ENCODE results near the gene FFAR3. TPM values are rescaled to one million over a fixed set of nuclear protein-coding genes. Genes with fewer than 3 reads are reported as not detected.

The FFAR3 gene
- total RNA-seq, 3 donors from 2014 or later, result 0.16 to 0.33 TPM; not detected in 1

DNA sequence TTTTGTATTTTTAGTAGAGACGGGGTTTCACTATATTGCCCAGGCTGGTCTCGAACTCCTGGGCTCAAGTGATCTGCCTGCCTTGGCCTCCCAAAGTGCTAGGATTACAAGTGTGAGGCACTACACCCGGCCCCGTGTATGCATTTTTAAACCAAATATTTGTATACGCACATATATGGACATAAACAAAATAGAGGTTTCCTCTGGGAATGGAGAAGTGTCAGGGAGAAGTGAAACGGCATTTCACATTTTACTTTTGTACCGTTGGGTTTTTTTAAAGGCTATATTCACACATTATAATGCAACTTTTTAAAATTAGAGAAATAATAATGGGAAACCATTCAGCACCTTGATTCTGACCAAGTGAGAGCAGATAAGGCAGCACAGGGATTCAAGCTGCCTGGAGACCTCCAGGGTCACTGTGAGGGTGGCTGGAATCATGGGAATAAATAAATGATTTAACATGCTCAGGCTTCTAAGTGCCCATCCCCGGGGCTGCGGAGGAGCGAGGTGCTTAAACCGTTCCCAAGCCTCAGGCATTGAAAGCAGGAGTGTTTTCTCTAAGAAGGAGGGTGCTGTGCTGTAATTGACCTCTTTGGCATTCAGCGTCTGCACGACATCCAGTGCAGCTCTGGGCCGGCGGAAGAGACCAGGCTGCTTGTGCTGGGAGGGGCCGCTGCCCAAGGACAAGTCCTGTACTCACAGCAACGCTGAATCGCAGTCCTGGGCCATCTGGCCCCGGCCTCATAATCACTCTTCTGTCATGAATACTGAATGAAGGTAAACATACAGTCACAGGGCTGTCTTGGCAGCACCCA is 37.3 kb downstream of the FFAR3 start:
- Histone ChIP-seq H3K4me1 (no peaks in the 10 kb centered on the region), H3K27ac (no peak overlapping the region), H3K36me3 (no peaks in the 10 kb centered on the region), H3K27me3 (no peaks in the 10 kb centered on the region), H3K4me3 (no peak overlapping the region), H3K9me3 (no peaks in the 10 kb centered on the region)
- TF ChIP-seq CTCF (IDR thresholded peaks at IDR 0.05) (no peak), POLR2AphosphoS5 (IDR thresholded peaks at IDR 0.05) (no peak), POLR2A (IDR thresholded peaks at IDR 0.05) (no peak)
- intact Hi-C loops (cut with DNase I; ENCODE audit: low total_unique reads), result no loop called here
- no peak for DNase-seq (ENCODE audit: low spot score in 2 of 2)

DNA sequence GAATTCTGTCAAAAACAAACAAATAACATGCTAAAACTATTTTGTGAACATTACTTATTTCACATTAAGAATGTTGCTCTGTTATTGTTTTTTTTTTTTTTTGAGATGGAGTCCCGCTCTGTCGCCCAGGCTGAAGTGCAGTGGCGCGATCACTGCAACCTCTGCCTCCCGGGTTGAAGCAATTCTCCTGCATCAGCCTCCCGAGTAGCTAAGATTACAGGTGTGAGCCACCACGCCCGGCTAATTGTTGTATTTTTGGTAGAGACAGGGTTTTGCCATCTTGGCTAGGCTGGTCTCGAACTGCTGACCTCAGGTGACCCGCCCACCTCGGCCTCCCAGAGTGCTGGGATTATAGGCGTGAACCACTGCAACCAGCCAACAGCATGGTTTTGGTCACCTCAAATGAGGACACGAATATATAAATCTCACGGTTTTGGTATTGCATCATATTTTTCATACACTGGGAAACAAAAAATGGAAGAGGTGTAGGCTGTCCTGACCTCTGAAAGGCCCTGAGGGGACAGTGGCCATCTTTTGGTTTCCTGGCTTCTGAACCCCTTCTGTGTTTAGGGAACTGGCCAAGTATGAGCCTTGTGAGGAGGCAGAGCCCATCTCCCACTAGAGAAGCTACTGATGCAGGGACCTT is 38.1 kb downstream of the FFAR3 start:
- no peak for DNase-seq (ENCODE audit: low spot score in 2 of 2)
- no peaks in the 10 kb centered on the region for H3K4me1 ChIP-seq
- no peaks in the 10 kb centered on the region for H3K36me3 ChIP-seq
- H3K9me3 ChIP-seq, result no peaks in the 10 kb centered on the region
- no peaks in the 10 kb centered on the region for H3K27me3 ChIP-seq
- no peak overlapping the region for H3K27ac ChIP-seq
- intact Hi-C loops (cut with DNase I; ENCODE audit: low total_unique reads), result no loop called here
- no peak for TF ChIP-seq POLR2A (IDR thresholded peaks at IDR 0.05)
- TF ChIP-seq CTCF (IDR thresholded peaks at IDR 0.05), result no peak
- TF ChIP-seq POLR2AphosphoS5 (IDR thresholded peaks at IDR 0.05), result no peak
- no peak overlapping the region for H3K4me3 ChIP-seq

- TF ChIP-seq POLR2AphosphoS5 (IDR thresholded peaks at IDR 0.05), result no peak
- Histone ChIP-seq H3K4me3 (no peak overlapping the region), H3K4me1 (no peaks in the 10 kb centered on the region), H3K27me3 (no peaks in the 10 kb centered on the region), H3K27ac (no peak overlapping the region), H3K9me3 (no peaks in the 10 kb centered on the region), H3K36me3 (no peaks in the 10 kb centered on the region)
- no peak for DNase-seq (ENCODE audit: low spot score in 2 of 2)
- intact Hi-C loops (cut with DNase I; ENCODE audit: low total_unique reads), result no loop called here
Measured at GRCh38 chr19:35397064-35397463, 38.8 kb downstream of the FFAR3 start.

DNA sequence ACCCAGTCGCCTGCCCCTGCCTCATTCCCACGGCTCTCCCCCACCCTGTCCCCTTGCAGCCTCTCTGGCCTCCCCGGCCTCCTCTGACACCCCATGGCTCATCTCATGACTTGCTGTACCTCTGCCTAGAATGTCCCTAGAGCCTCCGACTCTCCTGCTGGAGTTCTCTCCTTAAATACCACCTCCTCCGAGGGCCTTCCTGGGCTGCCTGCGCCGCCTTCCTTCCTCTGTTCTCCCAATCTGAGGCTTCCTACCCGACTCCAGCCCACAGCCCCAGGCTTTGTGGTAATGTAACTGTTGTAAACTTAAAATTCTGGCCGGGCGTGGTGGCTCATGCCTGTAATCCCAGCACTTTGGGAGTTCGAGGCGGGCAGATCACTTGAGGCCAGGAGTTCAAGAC is 40.3 kb downstream of the FFAR3 start:
- Histone ChIP-seq H3K36me3 (no peaks in the 10 kb centered on the region), H3K9me3 (no peaks in the 10 kb centered on the region), H3K4me3 (no peak overlapping the region), H3K27ac (no peak overlapping the region), H3K27me3 (no peaks in the 10 kb centered on the region), H3K4me1 (no peaks in the 10 kb centered on the region)
- no peak for TF ChIP-seq POLR2A (IDR thresholded peaks at IDR 0.05)
- TF ChIP-seq POLR2AphosphoS5 (IDR thresholded peaks at IDR 0.05), result no peak
- no peak for TF ChIP-seq CTCF (IDR thresholded peaks at IDR 0.05)
- no peak for DNase-seq (ENCODE audit: low spot score in 2 of 2)
- intact Hi-C loops (cut with DNase I; ENCODE audit: low total_unique reads), result no loop called here

- TF ChIP-seq CTCF (IDR thresholded peaks at IDR 0.05) (no peak), POLR2AphosphoS5 (IDR thresholded peaks at IDR 0.05) (no peak), POLR2A (IDR thresholded peaks at IDR 0.05) (no peak)
Measured at GRCh38 chr19:35399231-35399630, 41.0 kb downstream of the FFAR3 start.

More at GRCh38 chr19:35399231-35399630, 41.0 kb downstream of the FFAR3 start:
- intact Hi-C loops (cut with DNase I; ENCODE audit: low total_unique reads), result no loop called here
- Histone ChIP-seq H3K9me3 (no peaks in the 10 kb centered on the region), H3K4me3 (no peak overlapping the region), H3K36me3 (no peaks in the 10 kb centered on the region), H3K27ac (no peak overlapping the region), H3K4me1 (no peaks in the 10 kb centered on the region), H3K27me3 (no peaks in the 10 kb centered on the region)
- no peak for DNase-seq (ENCODE audit: low spot score in 2 of 2)
